CD14-positive monocyte (primary cell): Measurements from ENCODE around the gene ARFGAP1. TPM values are rescaled to one million over a fixed set of nuclear protein-coding genes. Genes with fewer than 3 reads are reported as not detected.

Experiments
- DNase-seq, 3 donors: peaks; one replicate each; pipeline ENCODE4 v3.0.0-alpha.2; 2011 to 2022
- H2AFZ ChIP-seq: 2 replicates; pipeline ENCODE4 v1.6.0; 2012; ENCODE audit warnings: mild to moderate bottlenecking, low read depth, low read length, inconsistent platforms; ENCODE audit not compliant: insufficient read depth, poor library complexity, severe bottlenecking
- H3K27ac ChIP-seq, 2 donors: 1 replicate in 1 of 2; 2 replicates in 1 of 2; pipeline ENCODE4 v1.5.1; 2012 to 2013; ENCODE audit warnings: low read length in 2 of 2, control low read depth in 1 of 2, inconsistent platforms in 1 of 2, low read depth in 1 of 2, mild to moderate bottlenecking in 1 of 2
- H3K27me3 ChIP-seq, 2 donors: one replicate each; pipeline versions ENCODE4 v1.6.0 to v1.6.1; 2011 to 2013; ENCODE audit warnings: low read length in 2 of 2; ENCODE audit not compliant: control insufficient read depth in 2 of 2, insufficient read depth in 2 of 2
- H3K36me3 ChIP-seq, 2 donors: replicated peaks in 1 of 2; 1 replicate in 1 of 2; 2 replicates in 1 of 2; pipeline versions ENCODE4 v1.5.1 to v1.6.1; 2012 to 2013; ENCODE audit warnings: low read length in 2 of 2, control low read depth in 1 of 2, inconsistent platforms in 1 of 2, mild to moderate bottlenecking in 1 of 2; ENCODE audit not compliant: insufficient read depth in 2 of 2, control insufficient read depth in 1 of 2
- H3K4me1 ChIP-seq, 2 donors: 1 replicate in 1 of 2; 2 replicates in 1 of 2; pipeline versions ENCODE4 v1.5.1 to v1.6.1; 2012 to 2013; ENCODE audit warnings: low read length in 2 of 2, control low read depth in 1 of 2, inconsistent platforms in 1 of 2, mild to moderate bottlenecking in 1 of 2, moderate library complexity in 1 of 2; ENCODE audit not compliant: insufficient read depth in 2 of 2, control insufficient read depth in 1 of 2
- H3K4me2 ChIP-seq: replicated peaks from 2 replicates; pipeline ENCODE3; 2012; ENCODE audit warnings: low read length, moderate library complexity, mild to moderate bottlenecking; ENCODE audit not compliant: poor library complexity, severe bottlenecking; ENCODE audit errors: extremely low read depth
- H3K4me3 ChIP-seq, 3 experiments: fragments of 200-600 bp in 1 of 3; sonication (generic) in 1 of 3; replicated peaks in 1 of 3; 1 replicate in 2 of 3; 2 replicates in 1 of 3; pipeline ENCODE4 v1.5.1; 2011 to 2013; ENCODE audit warnings: low read length in 3 of 3, mild to moderate bottlenecking in 3 of 3, control low read depth in 2 of 3, low read depth in 2 of 3, inconsistent platforms in 1 of 3, moderate library complexity in 1 of 3
- H3K79me2 ChIP-seq: 2 replicates; pipeline ENCODE4 v1.6.0; 2012; ENCODE audit warnings: mild to moderate bottlenecking, control low read depth, inconsistent platforms, low read length, moderate library complexity; ENCODE audit not compliant: insufficient read depth
- H3K9ac ChIP-seq: 2 replicates; pipeline ENCODE4 v1.6.0; 2017; ENCODE audit warnings: low read length, mild to moderate bottlenecking; ENCODE audit not compliant: insufficient read depth, poor library complexity, severe bottlenecking
- H3K9me3 ChIP-seq, 2 donors: replicated peaks in 1 of 2; 1 replicate in 1 of 2; 2 replicates in 1 of 2; pipeline versions ENCODE4 v1.5.1 to v1.6.1; 2012 to 2013; ENCODE audit warnings: low read length in 2 of 2, control low read depth in 1 of 2; ENCODE audit not compliant: control insufficient read depth in 1 of 2, insufficient read depth in 1 of 2
- H4K20me1 ChIP-seq: 2 replicates; pipeline ENCODE4 v1.6.0; 2012; ENCODE audit warnings: mild to moderate bottlenecking, low read length, control low read depth, moderate library complexity; ENCODE audit not compliant: insufficient read depth
- H3K27ac Mint-ChIP-seq, 7 donors: one replicate each; pipeline ENCODE4 v1.8.0; 2020; ENCODE audit warnings: mild to moderate bottlenecking in 7 of 7, mixed read lengths in 7 of 7, moderate library complexity in 6 of 7, inconsistent platforms in 2 of 7
- H3K27me3 Mint-ChIP-seq, 3 donors: one replicate each; pipeline ENCODE4 v1.8.0; 2021 to 2022; ENCODE audit warnings: low read depth in 3 of 3, mild to moderate bottlenecking in 3 of 3, mixed read lengths in 3 of 3, moderate library complexity in 3 of 3, inconsistent platforms in 1 of 3
- H3K36me3 Mint-ChIP-seq, 2 donors: one replicate each; pipeline ENCODE4 v1.8.0; 2020; ENCODE audit warnings: mixed read lengths in 2 of 2, inconsistent platforms in 1 of 2, mild to moderate bottlenecking in 1 of 2
- H3K4me1 Mint-ChIP-seq: one replicate; pipeline ENCODE4 v1.8.0; 2020; ENCODE audit warnings: mild to moderate bottlenecking, mixed read lengths
- H3K4me3 Mint-ChIP-seq, 2 donors: one replicate each; pipeline ENCODE4 v1.8.0; 2020; ENCODE audit warnings: mild to moderate bottlenecking in 2 of 2, mixed read lengths in 2 of 2, moderate library complexity in 1 of 2
- H3K9me3 Mint-ChIP-seq, 7 donors: one replicate each; pipeline ENCODE4 v1.8.0; 2020 to 2022; ENCODE audit warnings: mixed read lengths in 7 of 7, mild to moderate bottlenecking in 6 of 7, moderate library complexity in 6 of 7, inconsistent platforms in 2 of 7
- CTCF ChIP-seq: fragments of 200-600 bp; IDR thresholded peaks from one replicate; pipeline ENCODE4 v1.8.0; 2022; ENCODE audit warnings: antibody characterized with exemption, mild to moderate bottlenecking
- WGBS: methylation state at CpG from one replicate; pipeline ENCODE4 v1.1.5; 2013; ENCODE audit warnings: missing lambda C conversion rate; ENCODE audit not compliant: insufficient coverage; 5-methylcytosine and 5-hydroxymethylcytosine counted together
- intact Hi-C, 2 donors: fragments of 100-400 bp; cut with micrococcal nuclease; formaldehyde crosslinking; loops; one replicate each; pipeline versions ENCODE4 v1.15.0 to v1.15.1; 2023
- polyA plus RNA-seq, 3 donors: library from polyadenylated mRNA; depleted of rRNA in 1 of 3; unstranded in 2 of 3; stranded (reverse) in 1 of 3; fragments of 300-500 nt in 2 of 3; fragments of >200 nt in 1 of 3; fragmentation: Illumina TruSeq in 2 of 3; gene quantifications; 1 replicate in 2 of 3; 2 replicates in 1 of 3; pipeline ENCODE4 v1.2.3, GENCODE V29; 2012 to 2021

Gene ARFGAP1
- polyA plus RNA-seq, 3 donors = 11.2 to 99.8 (median 14.1) TPM

GRCh38 chr20:63308218-63308911, 35.8 kb downstream of the ARFGAP1 start:
- no peaks in the 10 kb centered on the region for H3K36me3 ChIP-seq
- no peaks in the 10 kb centered on the region for H4K20me1 ChIP-seq
- H3K27me3 Mint-ChIP-seq = peaks cover 0 to 2% (median 2%) of the 10 kb centered on the region in 3 donors
- H3K27ac Mint-ChIP-seq = no peak overlapping the region
- no peaks in the 10 kb centered on the region for H3K79me2 ChIP-seq
- H3K9me3 ChIP-seq = no peaks in the 10 kb centered on the region
- no peak for DNase-seq
- H3K4me1 ChIP-seq = no peaks in the 10 kb centered on the region
- no peak overlapping the region for H3K9ac ChIP-seq
- TF ChIP-seq CTCF = no peak
- no peak overlapping the region for H3K4me3 ChIP-seq
- 89% methylated on average over 29 of the region's 30 CpGs for WGBS
- no peak overlapping the region for H2AFZ ChIP-seq
- H3K4me3 Mint-ChIP-seq = no peak overlapping the region
- no peak overlapping the region for H3K27ac ChIP-seq
- H3K27me3 ChIP-seq = no peaks in the 10 kb centered on the region
- no peak overlapping the region for H3K4me2 ChIP-seq
- H3K9me3 Mint-ChIP-seq = peaks cover 0 to 1% (median 0%) of the 10 kb centered on the region in 7 donors
- intact Hi-C loops = no loop called here
- no peaks in the 10 kb centered on the region for H3K36me3 Mint-ChIP-seq
- H3K4me1 Mint-ChIP-seq = no peaks in the 10 kb centered on the region

GRCh38 chr20:63309261-63310071, 36.9 kb downstream of the ARFGAP1 start:
- peak in 1 of 3 donors; percentile 37 for DNase-seq
- Mint-ChIP-seq H3K4me3 (no peak overlapping the region), H3K27me3 (peaks cover 0 to 2% (median 2%) of the 10 kb centered on the region in 3 donors), H3K36me3 (no peaks in the 10 kb centered on the region), H3K9me3 (peaks cover 0 to 1% (median 0%) of the 10 kb centered on the region in 7 donors), H3K27ac (no peak overlapping the region), H3K4me1 (no peaks in the 10 kb centered on the region)
- Histone ChIP-seq H3K27ac (no peak overlapping the region), H3K9ac (no peak overlapping the region), H4K20me1 (no peaks in the 10 kb centered on the region), H2AFZ (no peak overlapping the region), H3K79me2 (no peaks in the 10 kb centered on the region), H3K4me1 (no peaks in the 10 kb centered on the region), H3K4me2 (no peak overlapping the region), H3K27me3 (no peaks in the 10 kb centered on the region), H3K36me3 (no peaks in the 10 kb centered on the region), H3K9me3 (no peaks in the 10 kb centered on the region), H3K4me3 (no peak overlapping the region)
- TF ChIP-seq CTCF = peak; percentile 85
- intact Hi-C loops = loop anchor here in 1 of 2 donors (2.0 kb wide), 1 partner anchor 71 kb away; no protein-coding TSS in a partner anchor
- WGBS = 47% methylated on average over 24 of the region's 35 CpGs
